Activated B cell treated with CpG ODN at 0.5 μM for 24 hours (primary cell): ENCODE data around the gene TMEM200A. TPM values are rescaled to one million over a fixed set of nuclear protein-coding genes. Genes with fewer than 3 reads are reported as not detected.
A peak's percentile ranks its signal among the peaks of the same experiment; 100 is the strongest.

Experiments used
- ATAC-seq: fragments of 200-7000 bp; cut with Tn5 transposase; one replicate; pipeline ENCODE4 v1.10.0; 2021; ENCODE audit warnings: low read depth, mild to moderate bottlenecking, moderate library complexity
- CTCF ChIA-PET: fragments of 350-600 bp; sonication (Branson Sonifier 250); formaldehyde crosslinking; loops from one replicate; lab custom pipeline; 2021; ENCODE audit warnings: antibody characterized with exemption; lab: Charles Lee
- POLR2A ChIA-PET: fragments of 350-600 bp; sonication (Branson Sonifier 250); formaldehyde crosslinking; loops from one replicate; lab custom pipeline; 2021; ENCODE audit warnings: antibody characterized with exemption; lab: Charles Lee
- DNase-seq: peaks from one replicate; pipeline ENCODE4 v3.0.0; 2022
- H3K27ac Mint-ChIP-seq: one replicate; pipeline ENCODE4 v1.8.0; 2020; ENCODE audit warnings: mixed read lengths
- H3K27me3 Mint-ChIP-seq: one replicate; pipeline ENCODE4 v1.8.0; 2021; ENCODE audit warnings: mixed read lengths
- H3K36me3 Mint-ChIP-seq: one replicate; pipeline ENCODE4 v1.8.0; 2021; ENCODE audit warnings: low read depth, mixed read lengths
- H3K4me1 Mint-ChIP-seq: one replicate; pipeline ENCODE4 v1.8.0; 2021; ENCODE audit warnings: mixed read lengths
- H3K4me3 Mint-ChIP-seq: one replicate; pipeline ENCODE4 v1.8.0; 2020; ENCODE audit warnings: mild to moderate bottlenecking, mixed read lengths
- H3K9me3 Mint-ChIP-seq: one replicate; pipeline ENCODE4 v1.8.0; 2020; ENCODE audit warnings: mixed read lengths
- CTCF ChIP-seq: fragments of 200-600 bp; IDR thresholded peaks from one replicate; pipeline ENCODE4 v1.8.0; 2022; ENCODE audit warnings: antibody characterized with exemption, mild to moderate bottlenecking
- intact Hi-C: fragments of 100-400 bp; cut with micrococcal nuclease; formaldehyde crosslinking; loops from one replicate; pipeline ENCODE4 v1.15.1; 2024
- total RNA-seq: library from RNA; stranded (reverse); gene quantifications from 2 replicates; pipeline ENCODE4 v1.2.3, GENCODE V29; 2022

Gene TMEM200A
- total RNA-seq, 1 donor from 2014 or later = 1.1 TPM

DNA sequence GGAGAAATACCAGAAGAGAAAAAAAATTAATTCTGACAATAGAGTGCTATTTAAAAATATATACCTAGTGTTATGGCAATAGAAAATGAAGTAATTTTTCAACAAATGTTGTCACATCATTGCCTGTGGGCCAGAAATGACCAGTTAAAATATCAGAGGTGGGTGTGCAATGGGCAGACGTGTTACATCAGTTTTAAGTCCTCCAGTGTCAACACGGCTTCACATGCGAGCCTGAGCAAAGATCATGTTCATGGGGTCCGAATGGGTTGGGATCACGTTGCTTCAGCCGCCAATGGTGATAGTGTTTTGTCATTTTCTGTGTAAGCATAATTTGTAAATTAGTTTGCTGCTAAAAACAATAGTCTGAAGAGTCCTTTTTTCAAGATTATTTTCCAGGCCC is 27.5 kb downstream of the TMEM200A start:
- H3K4me3 Mint-ChIP-seq = no peak overlapping the region
- H3K27ac Mint-ChIP-seq = no peak overlapping the region
- intact Hi-C loops = no loop called here
- H3K9me3 Mint-ChIP-seq = no peaks in the 10 kb centered on the region
- TF ChIP-seq CTCF = no peak
- ATAC-seq = no peak
- CTCF ChIA-PET = no interaction called here
- peaks cover 2% of the 10 kb centered on the region for H3K4me1 Mint-ChIP-seq
- no peak for DNase-seq
- H3K27me3 Mint-ChIP-seq = no peaks in the 10 kb centered on the region
- H3K36me3 Mint-ChIP-seq = no peaks in the 10 kb centered on the region
- POLR2A ChIA-PET = no interaction called here

DNA sequence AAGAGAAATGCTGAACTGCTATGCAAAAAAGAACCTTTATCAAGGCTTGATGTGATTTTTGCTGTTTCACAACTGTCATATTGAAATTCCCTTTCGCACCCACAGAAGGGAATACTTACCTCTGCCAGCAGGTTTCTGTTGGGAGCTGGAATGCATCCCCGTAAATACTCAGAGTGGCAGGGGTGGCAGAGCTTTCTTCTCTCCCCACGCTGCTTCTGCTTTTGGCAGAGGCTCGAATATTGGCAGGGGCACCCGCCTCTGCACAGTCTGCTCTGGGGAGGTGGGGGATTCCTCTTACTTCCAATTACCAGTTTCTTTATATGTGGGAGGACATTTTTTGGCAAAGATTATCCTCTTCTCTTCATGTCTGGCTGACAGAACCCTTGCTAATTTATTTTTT is 28.4 kb downstream of the TMEM200A start:
- H3K9me3 Mint-ChIP-seq = no peaks in the 10 kb centered on the region
- no peak for TF ChIP-seq CTCF
- ChIA-PET CTCF (no interaction called here), POLR2A (no interaction called here)
- no peak overlapping the region for H3K4me3 Mint-ChIP-seq
- no peaks in the 10 kb centered on the region for H3K27me3 Mint-ChIP-seq
- DNase-seq (no peak), ATAC-seq (no peak)
- H3K27ac Mint-ChIP-seq = no peak overlapping the region
- no peaks in the 10 kb centered on the region for H3K36me3 Mint-ChIP-seq
- intact Hi-C loops = no loop called here
- peaks cover 2% of the 10 kb centered on the region for H3K4me1 Mint-ChIP-seq

DNA sequence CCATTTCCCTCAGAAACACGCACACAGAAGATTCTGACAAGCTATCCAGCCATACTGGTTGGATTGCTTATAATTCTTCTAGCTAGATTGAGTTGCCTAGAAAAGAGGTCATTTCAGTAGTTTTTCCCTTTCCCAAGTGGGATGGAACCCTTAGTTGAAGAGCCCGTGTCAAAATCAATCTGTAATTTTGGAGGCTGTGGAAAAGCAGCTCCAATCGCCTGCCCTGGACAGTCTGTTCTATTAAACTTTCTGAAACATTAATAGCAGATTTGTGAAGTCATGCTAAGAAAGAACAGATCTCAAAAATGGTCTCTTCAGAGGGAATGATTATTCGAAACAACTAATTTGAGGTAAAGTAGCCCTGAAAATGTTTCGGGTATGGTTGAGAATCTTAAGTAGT is 29.3 kb downstream of the TMEM200A start:
- CTCF ChIA-PET = no interaction called here
- no peak overlapping the region for H3K4me3 Mint-ChIP-seq

GRCh38 chr6:130396722-130397121 is 30.9 kb downstream of the TMEM200A start:
- intact Hi-C loops = no loop called here
- H3K36me3 Mint-ChIP-seq = no peaks in the 10 kb centered on the region
- no peaks in the 10 kb centered on the region for H3K9me3 Mint-ChIP-seq
- DNase-seq (no peak), ATAC-seq (no peak)
- POLR2A ChIA-PET = no interaction called here
- peak overlapping the region; percentile 25 for H3K4me3 Mint-ChIP-seq
- peaks cover 2% of the 10 kb centered on the region for H3K4me1 Mint-ChIP-seq
- CTCF ChIA-PET = no interaction called here
- no peak for TF ChIP-seq CTCF
- H3K27me3 Mint-ChIP-seq = no peaks in the 10 kb centered on the region
- H3K27ac Mint-ChIP-seq = no peak overlapping the region

More for the DNA sequence above, 29.3 kb downstream of the TMEM200A start:
- intact Hi-C loops = no loop called here
- Mint-ChIP-seq H3K36me3 (no peaks in the 10 kb centered on the region), H3K27me3 (no peaks in the 10 kb centered on the region), H3K27ac (no peak overlapping the region), H3K9me3 (no peaks in the 10 kb centered on the region), H3K4me1 (peaks cover 2% of the 10 kb centered on the region)
- POLR2A ChIA-PET = no interaction called here
- DNase-seq = no peak
- TF ChIP-seq CTCF = no peak
- no peak for ATAC-seq

DNA sequence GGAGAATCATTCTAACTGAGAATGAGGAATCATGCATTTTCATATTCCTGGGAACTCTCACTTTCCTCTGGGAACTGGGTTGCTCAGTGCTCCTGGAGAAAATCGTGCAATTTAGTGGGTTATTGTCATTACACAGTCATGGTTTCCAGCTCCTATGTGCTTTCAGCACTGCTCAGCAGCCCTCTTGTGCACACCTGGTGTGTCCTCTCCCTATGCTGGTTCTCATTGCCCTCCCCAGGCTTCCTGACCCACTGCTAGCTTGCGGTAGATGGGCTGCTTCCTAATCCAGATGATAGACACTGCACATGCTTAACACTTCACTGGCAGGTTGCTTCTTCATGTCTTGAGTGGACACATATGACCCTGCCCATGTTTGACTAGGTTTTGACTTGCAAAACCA is 39.7 kb downstream of the TMEM200A start:
- TF ChIP-seq CTCF = no peak
- DNase-seq (no peak), ATAC-seq (no peak)
- intact Hi-C loops = no loop called here
- Mint-ChIP-seq H3K27me3 (no peaks in the 10 kb centered on the region), H3K36me3 (no peaks in the 10 kb centered on the region), H3K4me1 (no peaks in the 10 kb centered on the region), H3K27ac (no peak overlapping the region), H3K4me3 (no peak overlapping the region), H3K9me3 (no peaks in the 10 kb centered on the region)
- ChIA-PET POLR2A (no interaction called here), CTCF (no interaction called here)
